ENCODE data around the gene KLHL8. TPM values are rescaled to one million over a fixed set of nuclear protein-coding genes. Genes with fewer than 3 reads are reported as not detected.

Gene KLHL8
- total and polyA plus RNA-seq, 2 donors (not counting 3 experiments of a cell fraction or from before 2014, with no cell fraction given): 1.7 to 9.0 TPM

GRCh38 chr4:87196146-87196545, 24.3 kb downstream of the KLHL8 start:
- Histone ChIP-seq H3K9me1 (replicated peaks; ENCODE audit: control insufficient read depth, extremely low read depth, insufficient read depth, low read length) (no peaks in the 10 kb centered on the region), H3K4me3 (replicated peaks in 1 of 3; ENCODE audit: insufficient read depth in 1 of 3, low read depth in 1 of 3, low read length in 3 of 3) (no peak overlapping the region), H4K20me1 (replicated peaks; ENCODE audit: control insufficient read depth, extremely low read depth, insufficient read depth, low read length) (no peaks in the 10 kb centered on the region), H3K4me1 (ENCODE audit: control insufficient read depth, extremely low read depth, insufficient read depth, low read length) (no peaks in the 10 kb centered on the region), H3K9ac (replicated peaks; ENCODE audit: extremely low read depth, insufficient read depth, low read length) (no peak overlapping the region), H3K27ac (ENCODE audit: insufficient read depth, low read depth, low read length) (no peak overlapping the region), H3K4me2 (ENCODE audit: insufficient read depth, low read length) (no peak overlapping the region), H2AFZ (ENCODE audit: low read depth, low read length) (no peak overlapping the region), H3K9me3 (replicated peaks; ENCODE audit: control insufficient read depth, insufficient read depth, low read length) (no peaks in the 10 kb centered on the region), H3K79me2 (ENCODE audit: control insufficient read depth, insufficient read depth, low read length) (peaks cover 10% of the 10 kb centered on the region), H3K36me3 (ENCODE audit: control insufficient read depth in 2 of 2, extremely low read depth in 1 of 2, insufficient read depth in 2 of 2, low read length in 2 of 2) (no peaks in the 10 kb centered on the region), H3K27me3 (ENCODE audit: control insufficient read depth in 2 of 2, insufficient read depth in 2 of 2, low read length in 2 of 2) (no peaks in the 10 kb centered on the region)
- ChIA-PET CTCF (interaction anchor here (1.1 kb wide), 1 partner anchor 14 kb away, joined by 4 read pairs; no protein-coding TSS in a partner anchor), POLR2A (no interaction called here)
- BruUV-seq (replicated peaks): no TSS peak
- intact Hi-C loops (cut with micrococcal nuclease) (no loop called here), dilution Hi-C loops (cut with MboI; ENCODE audit: extremely low pct_ligation_motif_present, low sequenced_read_pairs) (no loop called here)
- FAIRE-seq (no peak), DNase-seq (ENCODE audit: low read depth, low spot score) (no peak)
- TF ChIP-seq POLR2AphosphoS5 (IDR thresholded peaks at IDR 0.05; ENCODE audit: insufficient read depth, low read depth, low read length) (no peak), MAX (IDR thresholded peaks at IDR 0.05; ENCODE audit: insufficient read depth, insufficient read length) (no peak), POLR2A (IDR thresholded peaks at IDR 0.05; ENCODE audit: low read depth, low read length) (no peak), FOS (IDR thresholded peaks at IDR 0.05; ENCODE audit: borderline replicate concordance, insufficient read depth, low read length) (no peak), CTCF (IDR thresholded peaks at IDR 0.05; ENCODE audit: extremely low read depth in 1 of 2, insufficient read depth in 1 of 2, low read depth in 1 of 2, low read length in 2 of 2) (no peak), GATA2 (IDR thresholded peaks at IDR 0.05; ENCODE audit: insufficient read depth, insufficient read length, low read depth, low read length) (no peak), JUN (IDR thresholded peaks at IDR 0.05; ENCODE audit: borderline replicate concordance, insufficient read depth, insufficient read length, low read depth) (no peak), EZH2 (IDR thresholded peaks at IDR 0.05; ENCODE audit: borderline replicate concordance, low read depth, low read length, severe bottlenecking) (no peak), MYC (IDR thresholded peaks at IDR 0.05; ENCODE audit: low read depth, low read length) (no peak)
